MM.1S (cell line): ENCODE results near the gene GPR153.
"Not testable (repeated sequence)": the region's sequence is repeated elsewhere in the genome, so short reads cannot be mapped to it uniquely, and the experiment has no call there.

ENCODE experiments used
- DNase-seq: peaks from one replicate; pipeline ENCODE4 v3.0.0-alpha.2; 2015
- H2AFZ ChIP-seq: fragments of 300-600 bp; sonication (generic); 2 replicates; pipeline ENCODE4 v1.6.0; 2016; ENCODE audit warnings: antibody characterized with exemption, low read length
- H3F3A ChIP-seq: fragments of 300-600 bp; sonication (generic); 2 replicates; pipeline ENCODE4 v1.6.1; 2016; ENCODE audit warnings: mild to moderate bottlenecking, antibody characterized with exemption, low read length, moderate library complexity, mixed read lengths; ENCODE audit not compliant: insufficient read depth
- H3K27ac ChIP-seq: fragments of 300-600 bp; sonication (generic); 2 replicates; pipeline ENCODE4 v1.5.1; 2016; ENCODE audit warnings: mild to moderate bottlenecking, low read length
- H3K27me3 ChIP-seq: fragments of 300-600 bp; sonication (generic); replicated peaks from 2 replicates; pipeline ENCODE4 v1.6.0; 2016; ENCODE audit warnings: low read length; ENCODE audit not compliant: insufficient read depth
- H3K36me3 ChIP-seq: fragments of 300-600 bp; sonication (generic); replicated peaks from 2 replicates; pipeline ENCODE4 v1.6.1; 2016; ENCODE audit warnings: mild to moderate bottlenecking, low read length, mixed read lengths; ENCODE audit not compliant: insufficient read depth
- H3K4me1 ChIP-seq: fragments of 300-600 bp; sonication (generic); 2 replicates; pipeline ENCODE4 v1.6.1; 2016; ENCODE audit warnings: low read length, mixed read lengths
- H3K4me2 ChIP-seq: fragments of 300-600 bp; sonication (generic); 2 replicates; pipeline ENCODE4 v1.6.0; 2016; ENCODE audit warnings: low read depth, low read length
- H3K4me3 ChIP-seq: fragments of 300-600 bp; sonication (generic); 2 replicates; pipeline ENCODE4 v1.5.1; 2016; ENCODE audit warnings: low read length, mixed read lengths
- H3K79me2 ChIP-seq: fragments of 300-600 bp; sonication (generic); 2 replicates; pipeline ENCODE4 v1.6.1; 2016; ENCODE audit warnings: mixed run types, low read length, mixed read lengths
- H3K9ac ChIP-seq: fragments of 300-600 bp; sonication (generic); 2 replicates; pipeline ENCODE4 v1.6.1; 2016; ENCODE audit warnings: low read length, mixed read lengths
- H3K9me2 ChIP-seq: fragments of 300-600 bp; sonication (generic); replicated peaks from 2 replicates; pipeline ENCODE4 v1.6.1; 2016; ENCODE audit warnings: mild to moderate bottlenecking, low read length, mixed read lengths; ENCODE audit not compliant: insufficient read depth
- H3K9me3 ChIP-seq: fragments of 300-600 bp; sonication (generic); replicated peaks from 2 replicates; pipeline ENCODE4 v1.6.1; 2016; ENCODE audit warnings: mild to moderate bottlenecking, low read length, mixed read lengths; ENCODE audit not compliant: insufficient read depth
- H4K20me1 ChIP-seq: fragments of 300-600 bp; sonication (generic); 2 replicates; pipeline ENCODE4 v1.6.1; 2016; ENCODE audit warnings: mild to moderate bottlenecking, low read length, moderate library complexity, mixed read lengths; ENCODE audit not compliant: insufficient read depth
- EZH2 ChIP-seq: fragments of 300-600 bp; sonication (generic); optimal IDR thresholded peaks from 2 replicates; pipeline ENCODE3; 2017; ENCODE audit warnings: low read depth, mild to moderate bottlenecking, antibody characterized with exemption, low read length, mixed read lengths
- EZH2phosphoT487 ChIP-seq: fragments of 300-600 bp; sonication (generic); IDR thresholded peaks from 2 replicates; pipeline ENCODE4 v1.6.1; 2018; ENCODE audit warnings: antibody characterized with exemption, low read length
- TF ChIP-seq, protein P1 (sequence below): fragments of 300-600 bp; sonication (generic); IDR thresholded peaks from 2 replicates; pipeline ENCODE4 v1.5.1; 2016; ENCODE audit warnings: antibody characterized with exemption, low read length, mixed read lengths

Gene GPR153

DNA sequence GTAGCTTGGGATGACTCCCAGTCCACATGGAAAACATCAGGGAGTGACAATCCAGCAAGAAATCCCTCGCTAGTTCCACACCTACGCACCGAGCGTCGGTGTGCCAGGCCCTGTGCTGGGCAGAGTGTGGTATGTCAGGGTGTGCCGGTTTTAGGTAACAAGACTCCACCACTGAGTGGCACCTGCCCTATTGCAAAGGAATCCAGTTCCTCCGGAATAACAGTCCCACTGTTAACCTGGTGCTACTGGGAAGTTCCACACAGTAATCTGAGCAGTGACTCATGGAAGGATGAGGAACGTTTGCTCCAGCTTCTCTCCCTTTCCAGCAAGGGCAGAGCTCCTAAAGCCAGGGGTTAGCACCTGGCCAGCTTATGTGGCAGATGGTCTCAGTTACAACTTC lies 40.7 kb downstream of the GPR153 start:
- Histone ChIP-seq H3K79me2 (no peaks in the 10 kb centered on the region), H2AFZ (no peak overlapping the region), H3K27me3 (peaks cover 4% of the 10 kb centered on the region; the same call in 1 of the 2 replicates), H4K20me1 (no peaks in the 10 kb centered on the region), H3F3A (no peaks in the 10 kb centered on the region), H3K4me1 (no peaks in the 10 kb centered on the region), H3K9ac (no peak overlapping the region), H3K27ac (no peak overlapping the region), H3K4me3 (no peak overlapping the region), H3K36me3 (peaks cover 15% of the 10 kb centered on the region), H3K9me2 (no peaks in the 10 kb centered on the region), H3K9me3 (no peaks in the 10 kb centered on the region), H3K4me2 (no peak overlapping the region)
- DNase-seq, result no peak
- no peak for TF ChIP-seq EZH2phosphoT487
- TF ChIP-seq, protein P1, sequence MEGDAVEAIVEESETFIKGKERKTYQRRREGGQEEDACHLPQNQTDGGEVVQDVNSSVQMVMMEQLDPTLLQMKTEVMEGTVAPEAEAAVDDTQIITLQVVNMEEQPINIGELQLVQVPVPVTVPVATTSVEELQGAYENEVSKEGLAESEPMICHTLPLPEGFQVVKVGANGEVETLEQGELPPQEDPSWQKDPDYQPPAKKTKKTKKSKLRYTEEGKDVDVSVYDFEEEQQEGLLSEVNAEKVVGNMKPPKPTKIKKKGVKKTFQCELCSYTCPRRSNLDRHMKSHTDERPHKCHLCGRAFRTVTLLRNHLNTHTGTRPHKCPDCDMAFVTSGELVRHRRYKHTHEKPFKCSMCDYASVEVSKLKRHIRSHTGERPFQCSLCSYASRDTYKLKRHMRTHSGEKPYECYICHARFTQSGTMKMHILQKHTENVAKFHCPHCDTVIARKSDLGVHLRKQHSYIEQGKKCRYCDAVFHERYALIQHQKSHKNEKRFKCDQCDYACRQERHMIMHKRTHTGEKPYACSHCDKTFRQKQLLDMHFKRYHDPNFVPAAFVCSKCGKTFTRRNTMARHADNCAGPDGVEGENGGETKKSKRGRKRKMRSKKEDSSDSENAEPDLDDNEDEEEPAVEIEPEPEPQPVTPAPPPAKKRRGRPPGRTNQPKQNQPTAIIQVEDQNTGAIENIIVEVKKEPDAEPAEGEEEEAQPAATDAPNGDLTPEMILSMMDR, result no peak
- no peak for TF ChIP-seq EZH2

GRCh38 chr1:6219641-6220040 lies 41.3 kb downstream of the GPR153 start:
- peaks cover 12% of the 10 kb centered on the region for H3K36me3 ChIP-seq
- H4K20me1 ChIP-seq, H3K4me3 ChIP-seq, H3K4me2 ChIP-seq, H2AFZ ChIP-seq, H3K9me3 ChIP-seq, H3K9me2 ChIP-seq, H3K9ac ChIP-seq, DNase-seq, H3F3A ChIP-seq, H3K4me1 ChIP-seq, H3K27me3 ChIP-seq, H3K27ac ChIP-seq, H3K79me2 ChIP-seq: not testable (repeated sequence)

DNA sequence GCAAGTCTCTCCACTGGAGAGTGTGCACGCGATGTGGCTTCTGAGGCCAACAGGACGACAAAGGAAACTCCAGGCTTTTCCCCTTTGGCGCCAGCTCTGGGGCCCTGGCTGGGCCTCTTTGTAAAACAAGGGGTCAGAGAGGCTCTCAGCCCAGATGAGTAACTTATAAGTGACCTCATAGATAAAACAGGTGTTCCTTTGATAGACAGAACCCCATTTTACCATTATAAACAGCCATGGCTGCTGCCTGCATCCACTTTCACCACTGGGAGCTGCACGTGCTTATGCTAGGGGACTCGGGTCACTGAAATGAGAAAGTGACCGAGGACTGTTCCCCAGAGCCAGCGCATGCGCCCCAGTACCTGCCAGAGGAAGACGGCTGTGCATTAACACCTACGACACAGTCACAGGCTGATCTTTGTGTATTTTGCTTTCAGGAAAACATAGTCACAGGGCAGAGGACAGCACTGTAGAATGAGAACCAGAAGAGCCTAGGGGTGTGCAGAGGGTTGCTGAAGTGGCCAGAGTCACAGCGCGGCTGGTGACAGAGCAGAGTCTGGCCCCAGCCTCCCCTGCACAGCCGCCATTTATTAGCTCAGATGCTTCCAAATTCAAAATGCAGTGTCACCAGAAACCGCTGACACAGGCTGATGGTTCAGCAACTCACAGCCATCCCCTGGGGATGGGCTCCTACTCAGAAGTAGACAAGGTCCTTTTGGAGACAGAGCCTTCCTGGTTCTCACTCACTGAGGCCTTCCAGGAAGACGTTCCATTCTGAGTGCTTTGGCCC lies 42.3 kb downstream of the GPR153 start:
- DNase-seq, result no peak
- H3K4me1 ChIP-seq, result no peaks in the 10 kb centered on the region
- H3F3A ChIP-seq, result no peaks in the 10 kb centered on the region
- H3K9ac ChIP-seq, result no peak overlapping the region
- peaks cover 11% of the 10 kb centered on the region for H3K27me3 ChIP-seq
- H3K4me3 ChIP-seq, result no peak overlapping the region
- no peak overlapping the region for H3K4me2 ChIP-seq
- H3K9me3 ChIP-seq, result no peaks in the 10 kb centered on the region
- no peaks in the 10 kb centered on the region for H4K20me1 ChIP-seq
- H2AFZ ChIP-seq, result no peak overlapping the region
- H3K79me2 ChIP-seq, result no peaks in the 10 kb centered on the region
- H3K27ac ChIP-seq, result no peak overlapping the region
- TF ChIP-seq, protein P1, result no peak
- TF ChIP-seq EZH2, result no peak
- no peak for TF ChIP-seq EZH2phosphoT487
- peaks cover under 1% of the 10 kb centered on the region; the same call in 1 of the 2 replicates for H3K36me3 ChIP-seq
- H3K9me2 ChIP-seq, result no peaks in the 10 kb centered on the region

- Histone ChIP-seq H2AFZ (no peak overlapping the region), H4K20me1 (no peaks in the 10 kb centered on the region), H3K4me2 (no peak overlapping the region), H3K9ac (no peak overlapping the region), H3K9me2 (no peaks in the 10 kb centered on the region), H3K36me3 (no peaks in the 10 kb centered on the region), H3K27ac (no peak overlapping the region), H3K27me3 (peaks cover 27% of the 10 kb centered on the region), H3K9me3 (no peaks in the 10 kb centered on the region), H3F3A (no peaks in the 10 kb centered on the region), H3K79me2 (no peaks in the 10 kb centered on the region), H3K4me1 (no peaks in the 10 kb centered on the region), H3K4me3 (no peak overlapping the region)
- TF ChIP-seq EZH2phosphoT487 (no peak), EZH2 (no peak)
- TF ChIP-seq, protein P1, result no peak
- no peak for DNase-seq
These were observed 48.5 kb downstream of the GPR153 start for GRCh38 chr1:6212193-6212959.
